Measurements from ENCODE around the gene RNF126.
A peak's percentile ranks its signal among the peaks of the same experiment; 100 is the strongest.
"Not testable (repeated sequence)": the region's sequence is repeated elsewhere in the genome, so short reads cannot be mapped to it uniquely, and the experiment has no call there.

The RNF126 gene

DNA sequence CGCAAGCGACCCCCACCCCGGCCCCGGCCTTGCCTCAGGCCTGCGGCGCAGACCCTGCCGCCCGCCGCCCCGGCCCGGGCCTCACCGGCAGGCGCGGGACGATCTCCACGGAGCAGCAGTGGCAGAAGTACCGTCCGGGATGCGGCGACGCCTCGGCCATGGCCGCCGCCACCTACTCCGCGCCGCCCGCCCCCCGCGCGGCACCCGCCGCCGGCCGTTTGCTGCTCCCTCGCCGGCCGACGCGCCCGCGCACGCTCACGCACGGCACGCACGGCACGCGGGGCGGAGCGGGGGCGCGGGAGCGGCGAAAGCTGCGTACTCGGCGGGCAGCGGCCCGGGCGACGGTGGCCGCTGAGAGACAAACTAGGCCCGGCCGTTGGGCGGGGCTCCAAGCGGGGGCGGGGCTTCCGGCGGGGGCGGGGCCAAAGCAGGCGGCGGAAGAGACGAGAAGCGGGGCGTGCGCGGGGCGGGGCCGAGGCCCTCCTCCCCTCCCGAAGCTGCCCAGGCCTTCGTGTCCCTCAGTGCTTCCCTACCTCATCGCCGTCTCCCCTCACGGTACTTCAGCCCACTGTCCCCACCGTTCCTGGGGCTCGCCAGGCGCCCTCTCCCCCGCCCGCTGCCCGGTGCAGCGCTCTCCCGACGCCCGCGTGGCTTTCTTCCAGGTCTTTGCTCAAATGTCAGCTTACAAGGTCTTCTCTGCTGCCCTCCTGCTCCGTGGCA lies at the start of gene RNF126:
TSS of gene RNF126 (minus strand) at position 253 of the 720 bp plus-strand sequence. CDS start at position 160, 93 bp downstream.
- DNase-seq, result peak; percentile 64

GRCh38 chr19:711254-711653 lies 48.2 kb upstream of the RNF126 start:
- DNase-seq, result no peak

DNA sequence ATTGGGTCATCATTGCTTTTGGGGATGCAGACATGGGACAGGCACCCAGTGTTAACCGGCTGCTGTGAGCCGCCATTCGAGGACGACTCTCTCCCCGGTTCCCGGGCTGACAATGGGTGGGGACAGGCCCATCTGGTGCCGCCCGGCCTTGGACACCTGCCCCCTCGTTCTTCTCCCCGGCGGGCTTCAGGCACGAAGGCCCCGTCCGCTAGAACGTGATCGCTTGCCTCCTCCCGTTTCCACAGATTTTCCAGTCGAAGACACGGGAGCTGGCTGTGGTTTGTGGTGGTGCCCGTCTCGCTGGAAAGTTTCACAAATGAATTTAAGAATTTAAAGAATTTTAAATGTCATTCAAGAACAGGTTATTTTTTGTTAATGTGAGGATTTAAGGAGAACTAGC lies 47.8 kb upstream of the RNF126 start:
- no peak for DNase-seq

- no peak for DNase-seq
These were observed 47.1 kb upstream of the RNF126 start for GRCh38 chr19:709965-710571.

DNA sequence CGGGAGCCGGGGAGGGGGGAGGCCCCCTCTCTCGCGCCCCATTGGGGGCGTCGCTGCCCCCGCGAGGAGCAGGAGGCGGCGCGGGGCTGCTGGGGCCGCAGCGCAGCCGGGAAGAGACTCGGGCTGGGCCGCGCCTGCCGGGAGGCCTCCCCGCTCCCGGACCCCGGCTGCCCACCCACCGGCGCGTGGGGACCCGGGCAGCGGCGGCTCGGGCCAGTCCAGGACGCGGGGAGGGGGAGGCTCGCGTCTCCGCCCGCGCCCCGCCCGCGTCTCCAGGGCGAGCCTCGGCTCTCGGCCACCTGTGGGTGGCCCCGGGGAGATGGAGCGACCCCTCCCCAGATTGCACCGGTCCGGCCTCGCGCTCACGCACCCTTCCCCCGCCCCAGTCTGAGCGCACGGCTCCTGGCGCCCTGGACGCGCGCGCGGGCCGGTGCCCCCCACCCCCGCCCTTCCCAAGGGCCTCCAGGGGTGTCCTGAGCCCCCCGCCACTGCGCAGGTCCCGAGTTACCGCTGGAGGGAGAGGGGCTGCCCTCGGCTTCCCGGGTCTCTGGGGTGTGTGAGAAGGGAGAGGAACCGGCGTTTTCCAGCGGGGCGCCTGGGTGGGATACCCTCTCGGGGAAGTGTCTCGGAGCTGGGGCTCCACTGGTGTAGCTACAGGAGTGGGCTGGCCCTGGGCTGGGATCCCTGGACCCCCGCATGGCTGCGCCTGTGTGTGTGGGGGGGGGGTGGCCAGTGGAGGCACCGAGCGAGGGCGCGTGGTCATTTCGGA lies 46.4 kb upstream of the RNF126 start:
- DNase-seq, result no peak

- DNase-seq, result no peak
These were observed 45.4 kb upstream of the RNF126 start, which contains the start of gene PALM for GRCh38 chr19:708154-709143. Gene PALM, plus strand, starts transcription at chr19:708935. Its CDS starts 212 bp downstream, at chr19:709147.

GRCh38 chr19:704447-704741 lies 41.4 kb upstream of the RNF126 start:
- DNase-seq, result no peak

GRCh38 chr19:703651-704446 lies 40.8 kb upstream of the RNF126 start:
- DNase-seq, result no peak

DNA sequence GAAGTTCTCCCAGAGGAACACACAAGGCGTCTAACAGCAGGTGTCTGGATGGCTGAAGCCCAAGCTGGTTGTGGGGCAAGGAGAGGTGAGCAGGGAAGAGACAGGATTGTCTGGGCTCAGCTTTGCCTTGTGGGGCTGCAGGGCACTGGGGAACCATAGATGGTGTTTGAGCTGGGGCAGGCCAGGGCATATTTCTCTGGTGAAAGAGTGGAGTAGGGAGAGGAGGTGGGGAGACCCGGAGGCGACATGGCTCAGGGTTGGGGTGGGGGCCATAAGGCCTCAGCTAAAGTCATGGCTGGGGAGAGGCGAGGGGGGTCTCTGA lies 40.3 kb upstream of the RNF126 start:
- DNase-seq, result no peak

DNA sequence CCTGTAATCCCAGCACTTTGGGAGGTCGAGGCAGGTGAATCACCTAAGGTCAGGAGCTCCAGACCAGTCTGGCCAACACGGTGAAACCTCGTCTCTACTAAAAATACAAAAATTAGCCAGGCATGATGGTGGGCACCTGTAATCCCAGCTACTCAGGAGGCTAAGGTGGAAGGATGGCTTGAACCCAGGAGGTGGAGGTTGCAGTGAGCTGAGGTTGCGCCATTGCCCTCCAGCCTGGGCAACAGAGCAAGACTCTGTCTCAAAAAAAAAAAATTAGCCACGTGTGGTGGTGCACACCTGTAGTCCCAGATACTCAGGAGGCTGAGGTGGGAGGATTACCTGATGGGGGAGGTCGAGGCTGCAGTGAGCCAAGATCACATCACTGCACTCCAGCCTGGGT lies 39.8 kb upstream of the RNF126 start:
- not testable (repeated sequence) for DNase-seq

- DNase-seq, result not testable (repeated sequence)
These were observed 36.9 kb upstream of the RNF126 start for GRCh38 chr19:699885-700284.

DNA sequence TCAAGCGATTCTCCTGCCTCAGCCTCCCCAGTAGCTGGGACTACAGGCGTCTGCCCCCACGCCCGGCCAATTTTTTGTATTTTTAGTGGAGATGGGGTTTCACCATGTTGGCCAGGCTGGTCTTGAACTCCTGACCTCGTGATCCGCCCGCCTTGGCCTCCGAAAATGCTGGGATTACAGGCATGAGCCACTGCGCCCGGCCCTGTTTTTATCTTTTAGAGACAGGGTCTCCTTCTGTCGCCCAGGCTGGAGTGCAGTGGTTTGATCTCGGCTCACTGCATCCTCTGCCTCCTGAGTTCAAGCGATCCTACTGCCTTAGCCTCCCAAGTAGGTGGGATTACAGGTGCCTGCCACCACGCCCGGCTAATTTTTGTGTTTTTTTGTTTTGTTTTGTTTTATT lies 35.5 kb upstream of the RNF126 start:
- DNase-seq, result not testable (repeated sequence)

- no peak for DNase-seq
These were observed 32.4 kb upstream of the RNF126 start, which contains the start of gene PRSS57 for GRCh38 chr19:695352-695949. Gene PRSS57, minus strand, starts transcription at chr19:695452. Its CDS starts 22 bp downstream, at chr19:695430.

DNA sequence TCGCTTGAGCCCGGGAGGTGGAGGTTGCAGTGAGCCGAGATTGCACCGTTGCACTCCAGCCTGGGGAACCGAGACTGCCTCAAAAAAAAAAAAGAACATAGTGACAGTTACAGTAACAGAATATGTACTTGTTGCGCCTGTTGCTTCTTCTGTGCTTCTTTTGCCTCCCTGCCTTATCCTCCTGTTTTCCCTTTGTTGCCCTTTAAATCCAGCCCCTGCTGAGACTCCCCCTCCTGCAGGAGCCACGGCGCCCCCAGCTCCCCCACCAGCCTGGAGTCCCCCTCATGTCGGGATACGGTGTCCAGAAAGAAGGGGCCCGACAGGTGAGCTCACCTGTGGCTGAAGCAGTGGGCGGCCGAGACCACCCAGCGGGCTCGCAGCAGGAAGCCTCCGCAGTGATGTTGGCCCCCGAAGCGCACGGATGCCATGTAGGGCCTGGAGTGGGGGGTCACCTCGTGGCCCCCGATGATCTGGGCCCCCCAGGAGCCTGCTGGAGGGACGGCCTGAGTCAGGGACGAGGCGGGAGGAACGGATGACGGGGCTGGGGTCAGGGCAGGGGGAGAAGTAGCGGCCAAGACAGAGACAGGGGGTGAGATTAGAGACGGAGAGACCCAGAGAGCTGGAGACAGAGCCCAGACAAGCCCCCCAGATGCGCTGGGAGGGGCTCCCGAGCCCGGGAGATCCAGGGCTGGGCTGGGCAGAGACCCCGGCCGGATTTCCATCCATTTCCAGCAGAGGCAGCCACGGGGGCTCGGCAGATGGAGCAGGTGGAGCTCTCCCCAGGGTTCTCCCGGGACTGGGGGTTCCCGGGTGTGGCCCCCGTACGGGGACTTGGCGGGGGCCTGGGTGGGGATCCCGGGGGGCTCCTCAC lies 31.7 kb upstream of the RNF126 start:
- no peak for DNase-seq

DNA sequence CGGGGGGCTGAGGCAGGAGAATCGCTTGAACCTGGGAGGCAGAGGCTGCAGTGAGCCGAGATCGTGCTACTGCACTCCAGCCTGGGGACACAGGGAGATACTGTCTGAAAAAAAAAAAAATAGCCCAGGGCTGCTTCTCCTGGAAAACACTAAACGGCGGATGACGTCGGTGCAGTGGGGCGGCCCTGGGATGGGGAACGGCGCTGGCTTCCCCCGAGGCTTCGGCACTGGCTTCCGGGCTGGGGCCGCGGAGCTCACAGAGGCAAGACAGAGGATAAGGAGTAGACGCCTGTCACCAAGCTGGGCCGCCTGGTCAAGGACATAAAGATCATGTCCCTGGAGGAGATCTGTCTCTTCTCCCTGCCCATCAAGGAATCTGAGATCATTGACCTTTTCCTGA lies 27.2 kb upstream of the RNF126 start:
- DNase-seq, result no peak

- no peak for DNase-seq
These were observed 26.0 kb upstream of the RNF126 start for GRCh38 chr19:688992-689391.

- no peak for DNase-seq
These were observed 25.2 kb upstream of the RNF126 start for GRCh38 chr19:688214-688613.

DNA sequence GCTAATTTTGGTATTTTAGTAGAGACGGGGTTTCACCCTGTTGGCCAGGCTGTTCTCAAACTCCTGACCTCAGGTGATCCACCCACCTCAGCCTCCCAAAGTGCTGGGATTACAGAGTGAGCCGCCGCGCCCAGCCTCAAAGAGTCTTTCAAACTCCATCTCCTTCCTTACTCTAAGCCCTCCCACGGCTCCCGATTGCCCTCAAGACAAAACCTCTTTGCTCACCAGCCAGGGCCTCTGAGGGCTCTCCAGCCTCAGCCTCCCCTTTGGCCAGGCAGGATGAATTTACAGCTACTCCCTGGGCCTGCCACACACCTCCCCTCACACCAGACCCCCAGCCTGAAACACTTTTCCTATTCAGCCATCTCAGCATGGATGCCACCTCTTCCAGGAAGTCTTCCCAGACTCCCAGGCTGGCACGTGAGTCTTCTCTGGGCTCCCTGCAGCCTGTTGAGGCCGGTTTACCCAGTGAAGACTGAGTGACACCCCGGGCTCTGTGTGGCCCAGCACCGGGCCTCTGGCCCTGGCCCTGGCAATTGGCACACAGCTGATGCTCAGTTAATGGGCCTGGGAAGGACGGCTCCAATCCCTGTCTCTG lies 24.7 kb upstream of the RNF126 start:
- no peak for DNase-seq

DNA sequence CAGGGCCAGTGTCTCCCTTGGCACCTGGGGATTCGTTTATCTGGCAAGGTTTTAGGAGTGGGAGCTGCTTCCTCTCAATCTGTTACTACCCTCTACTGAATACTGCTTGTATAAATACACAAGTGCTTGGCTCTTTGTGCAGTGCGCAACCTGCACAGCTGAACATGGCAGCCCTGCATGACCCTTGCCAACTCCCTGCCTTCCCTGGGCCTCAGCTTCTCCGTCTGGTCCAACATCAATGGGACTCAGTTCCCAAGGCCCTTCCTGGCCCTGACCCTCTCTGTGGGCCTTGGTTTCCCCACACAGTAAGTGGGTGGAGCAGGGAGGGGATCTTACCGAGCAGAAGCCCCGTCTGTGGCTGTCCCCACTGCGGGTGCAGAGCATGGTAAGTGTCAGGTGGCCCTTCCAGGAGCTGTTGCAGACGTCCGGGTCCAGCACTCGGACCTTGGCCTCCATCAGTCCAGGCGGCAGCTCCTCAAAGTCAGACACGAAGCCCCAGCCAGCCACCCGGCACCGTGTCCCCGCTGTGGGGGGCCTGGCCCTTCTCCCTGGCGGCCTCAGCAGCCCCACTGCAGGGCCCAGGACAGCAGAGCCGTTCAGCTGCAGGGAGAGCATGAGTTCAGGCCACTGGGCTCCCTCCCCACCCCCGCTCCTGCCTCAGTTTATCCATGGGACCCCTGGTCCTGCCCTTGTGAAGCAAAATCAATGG lies 23.7 kb upstream of the RNF126 start:
- DNase-seq, result no peak

Measured in NCI-H526 treated with DMSO at 0.1 percent for 48 hours (cell line).